Stimulated activated CD4-positive, alpha-beta T cell treated with anti-CD3 and anti-CD28 coated beads, Interleukin-2, amount 100 ng/mL, for 48 hours (primary cell): ENCODE measurements around the gene DUSP12.
"Not testable (repeated sequence)": the region's sequence is repeated elsewhere in the genome, so short reads cannot be mapped to it uniquely, and the experiment has no call there.

Experiments
- DNase-seq, 2 donors: peaks; one replicate each; pipeline ENCODE4 v3.0.0-alpha.2; 2020

DUSP12 gene, protein sequence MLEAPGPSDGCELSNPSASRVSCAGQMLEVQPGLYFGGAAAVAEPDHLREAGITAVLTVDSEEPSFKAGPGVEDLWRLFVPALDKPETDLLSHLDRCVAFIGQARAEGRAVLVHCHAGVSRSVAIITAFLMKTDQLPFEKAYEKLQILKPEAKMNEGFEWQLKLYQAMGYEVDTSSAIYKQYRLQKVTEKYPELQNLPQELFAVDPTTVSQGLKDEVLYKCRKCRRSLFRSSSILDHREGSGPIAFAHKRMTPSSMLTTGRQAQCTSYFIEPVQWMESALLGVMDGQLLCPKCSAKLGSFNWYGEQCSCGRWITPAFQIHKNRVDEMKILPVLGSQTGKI

DNA sequence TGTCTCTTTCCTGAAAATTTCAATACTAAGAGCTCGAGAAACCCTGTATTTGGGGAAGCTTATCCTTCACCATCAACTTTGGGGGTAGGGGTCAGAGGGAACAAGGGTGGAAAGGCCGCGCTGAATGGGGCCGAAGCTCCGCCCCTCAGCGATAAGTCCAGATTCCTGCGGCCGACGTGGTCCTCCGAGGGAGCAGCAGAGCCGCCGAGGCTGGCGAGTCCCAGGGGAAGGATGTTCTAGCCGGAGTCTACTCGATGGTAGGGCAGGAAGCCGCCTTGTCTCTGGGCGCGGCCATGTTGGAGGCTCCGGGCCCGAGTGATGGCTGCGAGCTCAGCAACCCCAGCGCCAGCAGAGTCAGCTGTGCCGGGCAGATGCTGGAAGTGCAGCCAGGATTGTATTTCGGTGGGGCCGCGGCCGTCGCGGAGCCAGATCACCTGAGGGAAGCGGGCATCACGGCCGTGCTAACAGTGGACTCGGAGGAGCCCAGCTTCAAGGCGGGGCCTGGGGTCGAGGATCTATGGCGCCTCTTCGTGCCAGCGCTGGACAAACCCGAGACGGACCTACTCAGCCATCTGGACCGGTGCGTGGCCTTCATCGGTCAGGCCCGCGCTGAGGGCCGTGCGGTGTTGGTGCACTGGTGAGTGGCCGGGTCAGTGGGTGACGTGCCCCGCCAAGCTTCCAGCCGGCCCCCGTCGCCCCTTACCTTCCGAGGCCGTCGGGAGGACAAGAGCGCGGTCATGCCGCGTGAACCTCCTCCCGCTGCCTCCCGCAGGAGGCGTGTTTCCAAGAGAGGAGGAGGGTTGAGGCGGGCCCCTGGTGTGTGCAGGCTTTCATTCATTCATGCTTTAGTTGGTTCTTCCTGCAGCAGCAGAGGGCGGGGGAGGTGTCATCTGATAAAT, at the start of gene DUSP12:
DUSP12 (plus strand) TSS at position 278 of the 899 bp plus-strand sequence; CDS start at position 294, 16 bp downstream.
- peak; percentile 80 to 85 for DNase-seq

DNA sequence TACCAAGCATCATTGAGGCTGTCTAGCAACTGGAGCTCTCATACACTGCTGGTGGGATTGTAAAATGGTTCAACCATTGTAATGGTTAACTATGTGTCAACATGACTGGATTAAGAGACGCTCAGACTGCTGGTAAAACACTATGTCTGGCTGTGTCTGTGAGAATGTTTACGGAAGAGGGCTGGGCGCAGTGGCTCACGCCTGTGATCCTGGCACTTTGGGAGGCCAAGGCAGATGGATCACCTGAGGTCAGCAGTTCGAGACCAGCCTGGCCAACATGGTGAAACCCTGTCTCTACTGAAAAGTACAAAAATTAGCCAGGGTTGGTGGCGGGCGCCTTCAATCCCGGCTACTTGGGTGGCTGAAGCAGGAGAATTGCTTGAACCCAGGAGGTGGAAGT, 47.3 kb upstream of the DUSP12 start:
- DNase-seq: no peak

DNA sequence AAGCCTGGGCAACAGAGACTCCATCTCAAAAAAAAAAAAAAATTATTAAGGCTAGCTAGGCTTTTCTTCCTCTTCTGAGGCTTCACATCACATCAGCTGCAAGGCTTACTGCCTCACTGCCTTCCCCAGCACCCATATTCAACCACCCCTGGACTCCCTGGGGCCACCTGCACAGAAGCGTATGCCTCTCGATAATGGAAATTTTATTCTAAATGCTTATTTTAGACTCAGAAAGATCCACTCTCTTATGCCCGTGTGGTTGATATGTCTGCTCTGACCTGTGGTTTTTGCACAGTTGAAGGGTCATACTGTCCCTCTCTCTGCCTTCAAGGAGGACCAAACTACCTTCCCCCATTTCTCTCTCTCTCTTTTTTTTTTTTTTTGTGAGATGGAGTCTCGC, 44.0 kb upstream of the DUSP12 start:
- DNase-seq: no peak

DNA sequence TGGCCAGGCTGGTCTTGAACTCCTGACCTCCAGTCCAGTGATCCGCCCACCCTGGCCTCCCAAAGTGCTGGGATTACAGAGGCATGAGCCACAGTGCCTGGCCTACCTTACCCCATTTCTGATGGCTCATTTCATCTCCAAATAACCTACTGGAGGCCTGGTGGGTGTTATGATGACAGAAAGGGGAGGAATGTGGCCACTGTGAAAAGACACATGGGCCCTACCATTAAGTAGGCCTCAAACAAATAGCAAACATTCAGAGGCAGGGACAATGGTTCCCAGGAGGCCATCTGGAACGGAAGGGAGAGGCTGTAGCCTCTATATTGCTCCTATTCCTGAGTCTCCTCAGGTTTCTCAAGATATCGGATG, 43.5 kb upstream of the DUSP12 start:
- no peak for DNase-seq

DNA sequence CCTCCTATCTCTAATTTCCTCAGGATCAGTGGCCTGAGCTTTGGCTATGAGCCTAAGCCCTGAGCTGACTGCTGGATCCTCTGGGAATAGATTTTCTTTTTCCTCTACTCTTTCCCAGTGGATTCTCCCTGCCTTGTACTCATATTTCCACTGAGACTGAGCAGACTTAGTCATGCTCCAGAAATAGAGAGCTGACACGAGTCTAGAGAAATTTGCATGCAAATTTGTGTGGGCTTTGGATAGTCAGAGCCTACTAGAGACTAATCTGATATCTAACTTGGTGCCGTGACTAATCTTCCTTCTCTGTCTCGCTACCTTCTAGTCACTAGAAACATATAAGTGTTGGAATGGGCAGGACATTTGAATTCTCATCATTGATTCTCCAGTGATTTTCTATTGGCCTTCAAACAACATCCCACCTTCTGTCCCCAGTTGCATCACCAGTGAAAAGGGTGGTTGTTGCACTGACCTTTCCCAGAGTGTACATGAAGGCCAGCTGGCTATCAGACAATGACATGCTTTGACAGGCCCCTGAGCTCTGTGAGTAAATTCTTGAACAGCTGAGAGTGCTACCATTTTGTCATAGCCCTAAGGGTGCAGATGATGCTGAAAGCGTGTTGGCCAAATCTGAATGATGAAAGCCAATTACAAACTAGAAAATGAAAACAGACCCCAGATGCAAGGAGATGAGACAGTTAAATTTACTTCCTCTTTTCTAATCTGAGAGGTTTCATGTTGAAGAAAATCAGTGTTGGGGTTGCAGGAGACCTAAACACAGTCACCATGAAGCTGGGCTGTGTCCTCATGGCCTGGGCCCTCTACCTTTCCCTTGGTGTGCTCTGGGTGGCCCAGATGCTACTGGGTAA, 42.9 kb upstream of the DUSP12 start, which contains the start of gene FCRLA:
FCRLA (plus strand) TSS at position 748 of the 866 bp plus-strand sequence; CDS start at position 784, 36 bp downstream.
- no peak for DNase-seq

DNA sequence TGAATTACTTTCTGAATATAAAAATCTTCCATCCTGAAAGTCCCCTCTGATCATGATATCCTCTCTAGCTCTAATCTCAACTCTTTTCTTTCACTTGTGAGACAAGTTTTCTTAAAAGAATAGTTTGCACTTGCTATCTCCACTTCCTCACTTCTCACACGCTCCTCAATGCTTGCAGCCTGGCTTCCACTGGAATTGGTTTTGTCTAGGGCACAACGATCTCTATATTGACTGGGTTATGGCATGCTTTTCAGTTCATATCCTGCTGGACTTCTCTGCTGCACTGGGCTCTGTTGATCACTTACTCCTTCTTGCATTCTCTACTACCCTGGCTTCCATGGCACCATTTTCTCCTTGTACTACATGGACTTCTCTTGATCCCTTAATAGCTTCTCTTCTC, 42.1 kb upstream of the DUSP12 start:
- no peak for DNase-seq

DNA sequence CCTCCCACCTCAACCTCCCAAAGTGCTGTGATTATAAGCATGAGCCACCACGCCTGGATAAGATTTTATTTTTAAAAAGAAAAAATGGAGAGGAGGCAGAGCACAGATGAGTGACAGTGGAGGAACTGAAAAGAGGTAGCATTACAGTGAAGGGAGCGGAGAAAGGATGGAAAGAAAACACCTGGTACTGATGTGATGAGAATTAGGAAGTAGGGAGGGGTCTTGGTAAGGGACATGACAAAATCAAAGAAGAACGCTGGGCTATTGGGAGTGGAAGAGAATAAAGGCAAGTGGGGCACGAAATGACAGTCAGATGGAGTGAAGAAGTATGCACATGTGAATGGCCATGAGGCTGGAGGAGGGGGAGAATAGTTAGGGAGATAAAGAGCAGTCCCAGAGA, 40.2 kb upstream of the DUSP12 start:
- DNase-seq: no peak

DNA sequence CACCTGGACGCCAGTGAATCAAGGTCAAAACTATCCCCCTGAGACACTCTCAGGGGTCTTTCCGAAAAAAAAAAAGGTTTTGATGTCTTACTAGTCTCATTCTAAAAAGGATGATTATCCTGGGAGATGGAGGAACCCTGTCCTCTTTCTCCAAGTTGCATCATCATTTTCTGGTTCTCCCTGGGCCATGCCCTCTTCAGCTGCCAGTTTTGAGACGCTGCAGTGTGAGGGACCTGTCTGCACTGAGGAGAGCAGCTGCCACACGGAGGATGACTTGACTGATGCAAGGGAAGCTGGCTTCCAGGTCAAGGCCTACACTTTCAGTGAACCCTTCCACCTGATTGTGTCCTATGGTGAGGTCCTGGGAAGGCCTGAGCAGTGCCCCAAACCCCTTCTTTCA, 39.0 kb upstream of the DUSP12 start:
- no peak for DNase-seq

DNA sequence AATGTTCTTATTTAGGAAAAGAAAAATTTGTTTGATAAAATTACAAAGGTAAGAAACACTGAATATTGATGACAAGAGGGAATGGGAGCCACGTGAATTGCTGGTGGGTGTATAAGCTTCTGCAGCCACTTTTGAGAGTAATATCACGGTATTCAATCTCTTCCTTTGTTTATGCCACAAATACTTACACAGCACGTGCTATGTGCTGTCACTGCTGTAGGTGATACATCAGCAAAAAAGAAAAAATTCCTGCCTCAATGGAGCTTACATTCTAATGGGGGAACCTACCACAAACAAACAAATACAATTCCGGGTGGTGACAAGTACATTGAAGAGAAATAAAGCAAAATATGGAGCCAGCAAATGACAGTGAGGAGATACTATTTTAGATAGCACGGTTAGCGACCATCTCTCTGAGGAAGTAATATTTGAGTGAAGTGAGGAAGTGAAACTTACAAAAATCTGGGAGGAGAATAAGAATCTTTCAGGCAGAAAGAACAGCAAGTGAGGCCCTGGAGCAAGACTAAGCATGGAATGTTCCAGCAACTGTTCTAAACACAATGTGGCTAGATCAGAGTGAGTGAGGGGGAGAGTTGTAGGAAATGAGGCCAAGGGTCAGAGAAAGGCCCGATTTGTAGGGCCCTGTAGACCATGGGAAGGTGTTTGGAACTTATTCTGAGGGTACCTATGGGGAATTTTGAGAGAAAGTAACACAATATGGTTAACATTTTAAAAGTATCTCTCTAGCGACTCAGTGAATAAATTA, 30.8 kb upstream of the DUSP12 start:
- no peak for DNase-seq

DNA sequence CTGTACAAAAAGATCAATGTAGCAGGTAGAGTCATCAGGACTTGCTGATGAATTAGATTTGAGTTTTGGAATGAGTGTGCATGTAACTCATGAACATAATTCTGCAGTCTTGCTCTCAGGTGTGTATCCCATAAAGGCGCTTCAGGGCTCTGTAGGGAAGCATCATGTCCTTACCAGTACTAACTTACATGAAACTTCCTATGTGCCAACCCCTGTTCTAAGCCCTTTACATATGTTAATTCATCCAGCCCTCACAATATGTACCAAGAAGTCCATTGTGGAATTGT, 30.3 kb upstream of the DUSP12 start:
- no peak for DNase-seq

DNA sequence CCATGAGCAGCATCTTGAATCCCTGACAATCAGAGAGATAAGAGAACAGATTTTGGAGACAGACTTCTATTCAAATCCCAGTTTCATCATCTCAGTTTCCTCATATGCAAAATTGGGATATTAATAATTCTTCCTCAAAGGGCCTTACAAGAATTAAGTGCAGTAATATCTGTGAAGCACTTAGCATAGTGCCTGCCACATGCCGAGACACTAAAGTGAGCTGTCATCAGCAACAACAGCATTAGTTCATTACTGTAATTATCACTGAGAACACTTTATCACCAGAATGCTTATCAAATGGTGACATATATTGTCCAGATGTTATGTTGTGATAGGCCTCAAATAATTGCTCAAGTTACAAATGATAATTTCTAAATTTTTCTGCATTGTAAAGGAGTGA, 29.2 kb upstream of the DUSP12 start:
- DNase-seq: no peak

DNA sequence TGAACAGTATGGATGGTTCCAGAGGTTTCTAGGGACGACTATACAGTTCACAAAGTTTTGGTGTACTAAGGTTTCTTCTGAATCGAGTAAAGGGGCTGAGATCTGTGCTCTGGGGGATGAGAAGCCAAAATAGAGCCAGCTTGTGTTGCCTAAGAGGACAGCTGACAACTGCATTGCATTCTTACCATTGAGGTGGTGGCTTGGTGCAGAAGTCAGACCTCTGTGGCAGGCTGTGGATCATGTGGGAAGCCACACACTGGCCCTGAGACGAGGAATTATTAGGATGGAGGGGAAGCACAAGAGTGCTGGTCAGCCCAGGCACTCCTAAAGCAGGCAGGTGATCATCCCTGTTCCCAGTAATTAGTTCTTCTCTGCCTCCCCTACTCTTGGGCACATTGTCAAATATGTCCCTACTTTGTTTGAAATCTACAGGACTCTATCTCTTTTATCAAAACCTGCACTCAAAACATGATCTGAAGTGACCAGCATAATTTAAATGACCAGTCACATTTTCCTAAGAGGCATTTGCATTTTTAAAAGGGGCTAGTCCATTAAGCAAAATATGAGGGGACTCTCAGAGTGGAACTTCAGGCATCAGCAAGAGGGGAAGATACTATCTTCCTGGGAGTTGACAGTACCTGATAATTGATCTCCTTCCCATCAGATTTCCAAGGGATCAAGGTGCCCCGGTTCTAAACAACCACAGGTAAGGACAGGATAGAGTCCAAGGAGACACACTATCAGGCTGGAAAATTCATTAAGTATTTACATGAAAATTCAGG, 28.4 kb upstream of the DUSP12 start, which contains the start of gene FCRLB:
FCRLB (plus strand) TSS at position 589 of the 782 bp plus-strand sequence. CDS start 1,129 bp downstream, outside the sequence.
- no peak for DNase-seq

DNA sequence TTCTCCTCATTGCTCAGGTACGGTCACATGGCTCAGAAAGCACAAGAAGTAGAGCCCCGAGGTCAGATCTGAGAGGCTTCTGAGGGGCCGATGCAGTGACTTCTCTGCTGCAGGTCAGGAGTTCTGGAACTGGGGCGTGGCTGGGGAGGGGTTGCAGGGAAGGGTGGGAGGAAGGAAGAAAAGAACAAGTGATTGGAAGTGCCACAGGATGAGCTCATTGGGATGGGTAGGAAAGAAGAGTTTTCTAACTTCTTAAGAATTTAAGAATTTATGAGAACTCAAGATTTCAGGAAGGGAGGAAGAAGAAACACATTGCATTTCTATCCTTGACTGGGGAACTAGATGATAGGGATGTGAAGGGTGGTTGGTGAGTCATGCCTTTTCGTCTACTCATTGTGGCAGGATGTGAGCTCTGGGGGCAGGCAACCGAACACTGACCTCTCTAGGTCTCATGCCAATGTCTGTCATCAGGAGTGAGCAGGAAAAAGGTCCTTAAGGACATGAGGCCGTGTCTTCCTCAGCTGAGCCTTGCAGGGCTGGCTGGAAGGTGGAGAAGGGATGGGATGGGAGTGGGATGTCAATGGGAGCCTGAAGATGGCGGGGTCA, 27.7 kb upstream of the DUSP12 start:
- no peak for DNase-seq

DNA sequence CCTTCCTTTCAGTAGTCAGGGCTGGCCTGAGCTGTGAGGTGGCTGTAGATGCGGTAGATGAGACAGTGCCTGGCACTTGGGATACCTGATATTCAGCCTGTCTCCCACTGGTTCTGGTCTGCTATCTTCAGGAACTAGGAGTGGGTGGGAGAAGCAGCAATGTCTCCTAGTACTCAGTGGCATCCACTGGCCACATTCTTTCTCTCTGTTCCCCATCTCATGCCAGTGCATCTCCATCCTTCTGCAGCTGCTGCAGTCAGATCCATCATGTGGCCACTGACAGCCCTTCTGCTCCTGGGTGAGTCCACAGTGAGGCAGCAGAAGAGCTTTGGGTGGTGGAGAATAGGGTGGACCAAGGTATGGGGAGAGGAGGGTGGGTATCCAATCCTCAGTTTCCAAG, 27.2 kb upstream of the DUSP12 start:
- no peak for DNase-seq

DNA sequence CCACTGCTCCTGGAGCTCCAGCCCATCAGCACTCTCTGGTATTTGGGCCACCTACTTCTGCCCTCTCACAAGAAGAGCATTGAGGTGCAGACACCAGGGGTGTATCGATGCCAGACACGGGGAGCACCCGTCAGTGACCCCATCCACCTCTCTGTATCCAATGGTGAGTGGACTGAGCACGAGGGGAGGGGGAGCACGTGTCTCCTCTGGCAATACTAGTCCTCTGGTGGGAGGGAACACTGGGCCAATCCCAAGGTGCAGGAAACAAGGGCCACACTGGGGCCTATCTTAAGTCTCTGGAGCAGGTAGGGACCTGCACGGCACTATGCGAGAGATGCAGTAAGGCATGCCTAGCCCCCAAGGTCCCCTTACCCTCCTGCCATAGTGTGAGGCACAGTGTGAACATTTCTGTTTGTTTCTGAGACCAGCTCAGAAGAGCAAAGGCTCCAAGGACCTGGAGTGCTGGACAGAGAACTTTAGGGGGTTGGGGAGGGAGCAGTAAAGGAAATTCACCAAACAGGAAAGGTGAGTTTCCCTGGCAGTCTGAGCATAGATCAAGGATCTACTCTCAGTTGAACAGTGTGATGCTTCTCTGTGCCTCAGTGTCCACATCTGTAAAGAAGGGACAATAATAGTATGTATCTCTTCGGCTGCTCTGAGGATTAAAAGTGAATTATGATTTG, 26.0 kb upstream of the DUSP12 start:
- no peak for DNase-seq

DNA sequence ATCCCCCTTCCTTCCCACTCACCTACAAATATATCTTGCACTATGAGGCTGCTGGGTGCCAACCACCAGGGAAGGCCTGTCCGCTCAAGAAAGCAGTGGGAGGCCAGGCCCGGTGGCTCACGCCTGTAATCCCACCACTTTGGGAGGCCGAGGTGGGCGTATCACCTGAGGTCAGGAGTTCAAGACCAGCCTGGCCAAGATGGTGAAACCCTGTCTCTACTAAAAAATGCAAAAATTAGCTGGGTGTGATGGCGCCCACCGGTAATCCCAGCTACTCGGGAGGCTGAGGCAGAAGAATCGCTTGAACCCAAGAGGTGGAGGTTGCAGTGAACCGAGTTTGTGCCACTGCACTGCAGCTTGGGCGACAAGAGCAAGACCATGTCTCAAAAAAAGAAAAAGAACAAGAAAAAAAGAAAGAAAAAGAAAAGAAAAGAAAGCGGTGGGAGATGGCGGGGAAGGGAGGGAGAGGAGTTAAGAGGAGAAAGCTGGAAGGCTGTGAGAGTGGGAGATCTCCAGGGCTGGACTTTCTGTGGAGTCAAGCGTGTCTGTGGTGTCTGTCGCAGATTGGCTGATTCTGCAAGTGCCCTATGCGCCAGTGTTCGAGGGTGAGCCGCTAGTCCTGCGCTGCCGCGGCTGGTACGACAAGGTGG, 24.2 kb upstream of the DUSP12 start:
- DNase-seq: not testable (repeated sequence)

DNA sequence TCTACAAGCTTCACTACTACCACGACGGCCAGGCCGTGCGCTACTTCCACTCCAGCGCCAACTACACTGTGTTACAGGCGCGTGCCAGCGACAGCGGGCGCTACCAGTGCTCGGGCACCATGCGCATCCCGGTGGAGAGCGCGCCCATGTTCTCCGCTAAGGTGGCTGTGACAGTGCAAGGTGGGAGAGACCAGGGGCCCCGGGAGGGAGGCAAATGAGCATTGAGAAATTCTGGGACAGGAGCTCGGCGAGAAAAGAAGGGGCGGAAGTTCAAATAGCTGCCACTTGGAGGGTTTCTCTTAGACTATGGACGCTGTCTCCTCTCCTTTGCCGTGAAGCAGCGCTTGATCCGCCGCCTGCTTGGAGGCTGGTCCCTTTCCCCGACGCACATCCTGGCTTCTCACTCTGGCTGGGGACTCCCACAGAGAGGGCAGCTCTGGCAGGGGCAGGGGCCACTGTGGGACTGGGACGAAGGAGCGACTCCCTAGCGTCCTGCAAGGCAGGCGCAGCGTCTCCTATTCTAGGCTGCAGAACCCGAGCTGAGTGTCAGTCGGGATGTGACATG, 23.6 kb upstream of the DUSP12 start:
- DNase-seq: no peak

DNA sequence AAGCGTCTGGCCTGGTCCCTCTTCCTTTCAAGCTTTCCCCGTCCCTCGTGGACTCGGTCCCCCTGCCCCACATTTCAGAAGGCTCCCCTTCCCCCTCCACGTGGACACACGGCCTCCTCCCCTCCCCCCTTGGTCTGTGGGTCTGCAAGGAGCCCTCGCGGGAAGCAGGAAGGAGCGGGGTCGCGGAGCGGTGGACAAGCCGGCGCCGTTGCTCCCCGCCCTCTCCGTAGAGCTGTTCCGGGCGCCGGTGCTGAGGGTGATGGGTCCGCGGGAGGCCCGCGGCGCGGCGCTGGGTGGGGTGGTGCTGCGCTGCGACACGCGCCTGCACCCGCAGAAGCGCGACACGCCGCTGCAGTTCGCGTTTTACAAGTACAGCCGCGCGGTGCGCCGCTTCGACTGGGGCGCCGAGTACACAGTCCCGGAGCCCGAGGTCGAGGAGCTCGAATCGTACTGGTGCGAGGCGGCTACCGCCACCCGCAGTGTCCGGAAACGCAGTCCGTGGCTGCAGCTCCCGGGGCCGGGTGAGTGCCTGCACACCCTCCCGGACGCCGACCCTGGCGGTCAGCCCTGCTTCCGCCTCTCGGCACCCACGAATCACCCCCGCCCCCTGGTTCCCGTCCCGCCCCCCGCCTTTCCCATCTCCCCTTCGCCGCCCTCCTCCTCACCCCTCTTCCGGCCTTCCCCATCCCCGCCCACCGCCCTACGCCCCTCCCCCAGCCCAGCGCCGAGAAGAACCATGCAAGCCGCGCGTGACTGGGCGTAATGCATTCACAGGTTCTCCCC, 22.9 kb upstream of the DUSP12 start:
- DNase-seq: peak; percentile 37 to 42
